Measurements from ENCODE around the gene RBM19.

The RBM19 gene

DNA sequence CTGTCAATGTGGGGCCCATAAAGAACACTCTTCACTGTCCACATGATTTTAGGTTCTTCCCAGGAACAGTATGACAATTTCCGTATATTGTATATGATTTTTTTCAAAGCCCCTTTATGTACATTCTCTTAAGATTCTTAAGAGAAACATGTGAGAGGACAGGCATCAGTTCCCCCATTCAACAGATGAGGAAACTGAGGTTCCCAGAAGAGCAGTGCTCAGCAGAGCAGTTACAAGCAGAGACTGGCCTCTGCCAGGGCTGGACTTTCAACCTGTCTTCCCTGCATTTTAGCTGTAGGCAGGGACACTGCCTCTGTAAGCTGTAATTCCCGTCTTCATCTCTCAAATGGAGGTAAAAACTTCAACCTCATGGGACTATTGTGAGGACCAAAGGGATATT, 77.7 kb downstream of the RBM19 start:
- Histone ChIP-seq H3K4me3 (ENCODE audit: insufficient read length, low read depth) (no peak overlapping the region), H3K9me3 (ENCODE audit: insufficient read depth, low read length) (peaks cover 11% of the 10 kb centered on the region; the same call in 1 of the 2 replicates), H3K4me1 (ENCODE audit: insufficient read depth, insufficient read length) (peaks cover 16% of the 10 kb centered on the region), H3K36me3 (ENCODE audit: insufficient read depth, insufficient read length, low read length) (peaks cover 13% of the 10 kb centered on the region), H3K9ac (ENCODE audit: insufficient read length, low read depth) (no peak overlapping the region), H3K27me3 (ENCODE audit: insufficient read depth, insufficient read length) (no peaks in the 10 kb centered on the region)
- TF ChIP-seq ZNF274 (IDR thresholded peaks at IDR 0.05; ENCODE audit: low read depth, low read length) (no peak), YY1 (IDR thresholded peaks at IDR 0.05; ENCODE audit: insufficient read depth, insufficient read length) (no peak), SUZ12 (IDR thresholded peaks at IDR 0.05; ENCODE audit: extremely low read depth, insufficient read depth, insufficient read length) (no peak)
- DNase-seq (ENCODE audit: low read depth, low spot score), result no peak

DNA sequence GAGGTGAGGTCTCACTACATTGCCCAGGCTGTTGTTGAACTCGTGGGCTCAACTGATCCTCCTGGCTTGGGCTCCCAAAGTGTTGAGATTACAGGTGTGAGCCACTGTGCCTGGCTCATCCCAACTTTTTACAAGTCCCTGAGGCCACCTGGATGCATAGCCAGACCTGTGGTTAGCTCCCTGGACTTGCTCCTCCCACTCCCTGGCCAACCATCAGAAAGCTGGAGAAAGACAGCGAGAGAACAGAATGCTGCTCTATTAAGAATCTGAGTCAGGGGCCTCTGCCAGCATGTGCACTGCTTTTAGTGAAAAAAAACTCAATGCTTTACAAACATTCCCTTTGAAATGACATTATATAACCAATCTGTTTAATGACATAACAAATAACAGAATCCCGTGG, 78.2 kb downstream of the RBM19 start:
- no peak for DNase-seq (ENCODE audit: low read depth, low spot score)
- Histone ChIP-seq H3K9me3 (ENCODE audit: insufficient read depth, low read length) (peaks cover 11% of the 10 kb centered on the region; the same call in 1 of the 2 replicates), H3K27me3 (ENCODE audit: insufficient read depth, insufficient read length) (no peaks in the 10 kb centered on the region), H3K9ac (ENCODE audit: insufficient read length, low read depth) (no peak overlapping the region), H3K36me3 (ENCODE audit: insufficient read depth, insufficient read length, low read length) (peaks cover 13% of the 10 kb centered on the region), H3K4me1 (ENCODE audit: insufficient read depth, insufficient read length) (peaks cover 16% of the 10 kb centered on the region), H3K4me3 (ENCODE audit: insufficient read length, low read depth) (no peak overlapping the region)
- no peak for TF ChIP-seq ZNF274 (IDR thresholded peaks at IDR 0.05; ENCODE audit: low read depth, low read length)
- no peak for TF ChIP-seq YY1 (IDR thresholded peaks at IDR 0.05; ENCODE audit: insufficient read depth, insufficient read length)
- TF ChIP-seq SUZ12 (IDR thresholded peaks at IDR 0.05; ENCODE audit: extremely low read depth, insufficient read depth, insufficient read length), result no peak

DNA sequence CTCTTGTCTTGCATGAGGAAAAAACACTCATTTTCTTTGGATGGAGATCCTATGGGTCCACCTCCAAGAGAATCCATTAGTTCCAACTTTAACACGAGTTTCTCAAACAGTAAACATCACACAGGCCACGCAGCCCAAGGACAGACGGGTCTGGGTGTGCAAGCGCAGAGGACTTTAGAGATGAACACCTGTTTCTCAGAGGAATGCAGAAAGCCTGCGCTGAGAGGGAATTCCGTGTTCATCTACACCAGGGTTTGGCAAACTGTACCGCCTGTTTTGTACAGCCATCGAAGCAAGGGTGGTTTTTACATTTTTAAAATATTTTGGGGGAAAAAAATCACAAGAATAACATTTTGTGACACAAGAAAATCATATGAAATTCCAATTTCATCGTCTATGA, 79.4 kb downstream of the RBM19 start:
- no peak for DNase-seq (ENCODE audit: low read depth, low spot score)
- Histone ChIP-seq H3K4me1 (ENCODE audit: insufficient read depth, insufficient read length) (peaks cover 16% of the 10 kb centered on the region), H3K27me3 (ENCODE audit: insufficient read depth, insufficient read length) (no peaks in the 10 kb centered on the region), H3K4me3 (ENCODE audit: insufficient read length, low read depth) (no peak overlapping the region), H3K9ac (ENCODE audit: insufficient read length, low read depth) (no peak overlapping the region), H3K36me3 (ENCODE audit: insufficient read depth, insufficient read length, low read length) (peaks cover 18% of the 10 kb centered on the region), H3K9me3 (ENCODE audit: insufficient read depth, low read length) (peaks cover 11% of the 10 kb centered on the region; the same call in 1 of the 2 replicates)
- TF ChIP-seq SUZ12 (IDR thresholded peaks at IDR 0.05; ENCODE audit: extremely low read depth, insufficient read depth, insufficient read length), result no peak
- no peak for TF ChIP-seq ZNF274 (IDR thresholded peaks at IDR 0.05; ENCODE audit: low read depth, low read length)
- no peak for TF ChIP-seq YY1 (IDR thresholded peaks at IDR 0.05; ENCODE audit: insufficient read depth, insufficient read length)

DNA sequence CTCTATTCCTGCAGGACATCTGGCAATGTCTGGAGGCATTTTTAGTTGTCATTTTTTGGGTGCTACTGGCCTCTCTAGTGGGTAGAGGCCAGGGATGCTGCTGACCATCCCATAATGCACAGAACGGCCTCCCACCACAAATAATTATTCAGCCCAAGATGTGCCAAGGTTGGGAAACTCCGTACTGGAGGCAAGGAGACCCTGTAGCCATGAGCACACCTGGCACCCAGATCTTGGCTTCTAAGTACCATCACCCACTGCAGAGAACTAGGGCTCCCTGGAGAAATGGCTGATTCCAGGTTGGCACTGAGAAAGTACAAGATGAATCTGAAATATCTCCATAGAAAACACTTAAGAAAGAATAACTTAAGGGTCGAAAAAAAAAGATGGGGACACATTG, 81.7 kb downstream of the RBM19 start:
- no peak for TF ChIP-seq YY1 (IDR thresholded peaks at IDR 0.05; ENCODE audit: insufficient read depth, insufficient read length)
- no peak for TF ChIP-seq SUZ12 (IDR thresholded peaks at IDR 0.05; ENCODE audit: extremely low read depth, insufficient read depth, insufficient read length)
- TF ChIP-seq ZNF274 (IDR thresholded peaks at IDR 0.05; ENCODE audit: low read depth, low read length), result no peak
- Histone ChIP-seq H3K4me1 (ENCODE audit: insufficient read depth, insufficient read length) (peaks cover 5% of the 10 kb centered on the region), H3K9ac (ENCODE audit: insufficient read length, low read depth) (no peak overlapping the region), H3K9me3 (ENCODE audit: insufficient read depth, low read length) (peaks cover 11% of the 10 kb centered on the region; the same call in 1 of the 2 replicates), H3K4me3 (ENCODE audit: insufficient read length, low read depth) (no peak overlapping the region), H3K27me3 (ENCODE audit: insufficient read depth, insufficient read length) (no peaks in the 10 kb centered on the region), H3K36me3 (ENCODE audit: insufficient read depth, insufficient read length, low read length) (peaks cover 26% of the 10 kb centered on the region)
- no peak for DNase-seq (ENCODE audit: low read depth, low spot score)

DNA sequence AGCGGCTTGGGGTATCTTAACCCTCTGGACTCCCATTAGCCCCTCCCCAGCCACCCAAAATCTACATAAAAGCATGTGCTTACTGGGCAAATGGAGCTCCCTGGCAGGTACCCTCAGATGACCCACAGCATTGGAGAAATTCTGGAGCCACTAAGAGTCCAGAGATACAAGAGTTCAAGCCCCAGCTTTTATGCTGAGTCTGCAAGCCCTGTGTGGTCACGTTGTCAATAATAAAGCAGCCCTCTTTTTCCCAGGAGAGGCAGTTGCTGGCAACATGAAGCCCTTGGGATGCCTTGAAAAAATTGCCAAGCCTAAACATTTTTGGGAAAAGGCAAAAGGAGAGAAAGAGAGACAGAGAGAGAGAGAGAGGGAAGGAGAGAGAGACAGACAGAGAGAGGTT, 83.4 kb downstream of the RBM19 start:
- H3K27me3 ChIP-seq (ENCODE audit: insufficient read depth, insufficient read length), result no peaks in the 10 kb centered on the region

DNA sequence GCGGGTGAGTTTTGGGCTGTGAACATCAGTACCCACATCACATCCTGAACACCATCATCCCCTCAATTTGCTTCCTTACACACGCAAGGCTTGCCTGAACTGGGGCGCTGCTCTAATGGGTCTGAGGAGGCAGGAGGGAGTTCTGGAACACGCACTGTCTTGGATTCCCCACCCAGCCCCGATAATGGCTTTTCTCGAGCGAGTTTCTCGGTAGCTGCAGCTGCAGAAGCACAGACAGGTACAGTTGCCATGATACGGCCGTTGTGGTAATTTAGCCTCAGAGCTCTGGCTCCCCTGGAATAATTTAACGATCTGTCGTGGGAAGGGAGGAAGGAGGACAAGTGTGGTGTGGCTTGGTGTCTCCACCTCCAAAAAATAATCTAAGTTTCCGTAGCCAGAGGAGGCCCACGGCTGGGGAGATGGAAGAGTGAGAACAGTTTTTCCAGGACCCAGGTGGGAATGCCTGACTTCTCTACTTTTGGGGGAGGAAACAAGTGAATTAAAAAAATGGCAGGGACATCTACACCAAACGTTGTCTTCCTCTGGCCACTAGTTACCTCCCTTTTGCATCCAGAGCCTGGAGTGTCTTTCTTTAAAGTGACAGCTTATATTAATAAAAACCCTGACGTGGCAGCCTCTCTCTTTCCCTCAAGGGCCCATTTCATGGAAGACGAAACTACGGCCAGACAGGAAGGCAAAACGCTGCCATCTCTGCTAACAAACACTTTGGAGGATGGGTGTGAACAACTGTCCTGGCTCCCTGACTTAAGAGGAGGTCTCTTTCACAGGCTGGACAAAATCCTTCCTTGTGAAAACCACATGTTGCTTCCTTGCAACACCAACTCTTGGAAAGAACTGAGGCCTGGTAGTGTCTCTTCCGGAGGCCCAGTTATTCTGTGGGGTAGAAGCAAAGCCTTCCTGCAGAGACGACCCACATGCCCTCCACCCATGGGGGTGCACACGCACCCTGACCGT, 84.8 kb downstream of the RBM19 start:
- TF ChIP-seq ZNF274 (IDR thresholded peaks at IDR 0.05; ENCODE audit: low read depth, low read length), result no peak
- no peak for TF ChIP-seq YY1 (IDR thresholded peaks at IDR 0.05; ENCODE audit: insufficient read depth, insufficient read length)
- TF ChIP-seq SUZ12 (IDR thresholded peaks at IDR 0.05; ENCODE audit: extremely low read depth, insufficient read depth, insufficient read length), result no peak
- Histone ChIP-seq H3K9me3 (ENCODE audit: insufficient read depth, low read length) (peaks cover 11% of the 10 kb centered on the region; the same call in 1 of the 2 replicates), H3K36me3 (ENCODE audit: insufficient read depth, insufficient read length, low read length) (peaks cover 34% of the 10 kb centered on the region), H3K4me3 (ENCODE audit: insufficient read length, low read depth) (no peak overlapping the region), H3K27me3 (ENCODE audit: insufficient read depth, insufficient read length) (no peaks in the 10 kb centered on the region), H3K9ac (ENCODE audit: insufficient read length, low read depth) (no peak overlapping the region), H3K4me1 (ENCODE audit: insufficient read depth, insufficient read length) (no peaks in the 10 kb centered on the region)
- DNase-seq (ENCODE audit: low read depth, low spot score), result no peak

More for the DNA sequence above, 83.4 kb downstream of the RBM19 start:
- no peak for DNase-seq (ENCODE audit: low read depth, low spot score)
- H3K36me3 ChIP-seq (ENCODE audit: insufficient read depth, insufficient read length, low read length), result peaks cover 37% of the 10 kb centered on the region
- H3K9me3 ChIP-seq (ENCODE audit: insufficient read depth, low read length), result peaks cover 11% of the 10 kb centered on the region; the same call in 1 of the 2 replicates
- TF ChIP-seq YY1 (IDR thresholded peaks at IDR 0.05; ENCODE audit: insufficient read depth, insufficient read length) (no peak), ZNF274 (IDR thresholded peaks at IDR 0.05; ENCODE audit: low read depth, low read length) (no peak), SUZ12 (IDR thresholded peaks at IDR 0.05; ENCODE audit: extremely low read depth, insufficient read depth, insufficient read length) (no peak)
- H3K4me3 ChIP-seq (ENCODE audit: insufficient read length, low read depth), result no peak overlapping the region
- no peaks in the 10 kb centered on the region for H3K4me1 ChIP-seq (ENCODE audit: insufficient read depth, insufficient read length)
- H3K9ac ChIP-seq (ENCODE audit: insufficient read length, low read depth), result no peak overlapping the region

DNA sequence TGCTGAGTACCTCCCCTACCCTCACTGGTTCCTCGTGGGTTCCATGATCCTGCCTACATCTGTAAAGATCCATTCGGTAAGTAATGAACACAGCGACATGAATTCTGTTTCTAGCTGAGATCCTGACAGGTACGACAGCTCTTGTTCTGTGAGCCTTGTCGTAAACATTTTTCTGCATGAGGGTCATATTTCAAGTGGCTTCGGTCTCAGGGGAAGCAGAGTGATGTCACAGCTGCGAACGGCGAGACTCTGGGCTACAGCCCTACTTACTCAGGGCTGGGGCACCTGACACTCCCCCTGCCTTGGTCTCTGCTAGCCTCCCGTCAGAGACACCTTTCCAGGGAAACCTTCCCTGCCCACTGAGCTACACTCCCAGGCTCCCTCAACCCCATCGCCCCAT, 85.8 kb downstream of the RBM19 start:
- H3K9ac ChIP-seq (ENCODE audit: insufficient read length, low read depth), result no peak overlapping the region
- no peak for TF ChIP-seq SUZ12 (IDR thresholded peaks at IDR 0.05; ENCODE audit: extremely low read depth, insufficient read depth, insufficient read length)
- H3K36me3 ChIP-seq (ENCODE audit: insufficient read depth, insufficient read length, low read length), result peaks cover 34% of the 10 kb centered on the region
- H3K9me3 ChIP-seq (ENCODE audit: insufficient read depth, low read length), result peaks cover 11% of the 10 kb centered on the region; the same call in 1 of the 2 replicates
- no peaks in the 10 kb centered on the region for H3K4me1 ChIP-seq (ENCODE audit: insufficient read depth, insufficient read length)
- H3K27me3 ChIP-seq (ENCODE audit: insufficient read depth, insufficient read length), result no peaks in the 10 kb centered on the region
- no peak for DNase-seq (ENCODE audit: low read depth, low spot score)
- no peak overlapping the region for H3K4me3 ChIP-seq (ENCODE audit: insufficient read length, low read depth)

All from NT2/D1 (cell line).